GM19099 (cell line): Measurements from ENCODE around the gene ZPR1.

Experiments used
- POLR2A ChIP-seq: IDR thresholded peaks from 3 replicates; pipeline ENCODE4 v1.6.1; 2011; ENCODE audit warnings: low read depth; ENCODE audit not compliant: insufficient read length; ENCODE audit errors: extremely low read depth

ZPR1 gene

GRCh38 chr11:116742104-116742503 lies 45.7 kb downstream of the ZPR1 start:
- no peak for TF ChIP-seq POLR2A

- TF ChIP-seq POLR2A: no peak
These were observed 47.1 kb downstream of the ZPR1 start for GRCh38 chr11:116740741-116741140.

GRCh38 chr11:116738975-116739374 lies 48.8 kb downstream of the ZPR1 start:
- no peak for TF ChIP-seq POLR2A

GRCh38 chr11:116736763-116737162 lies 51.1 kb downstream of the ZPR1 start:
- TF ChIP-seq POLR2A: no peak

- TF ChIP-seq POLR2A: no peak
These were observed 53.8 kb downstream of the ZPR1 start for GRCh38 chr11:116733969-116734508.

GRCh38 chr11:116733043-116733755 lies 54.6 kb downstream of the ZPR1 start:
- no peak for TF ChIP-seq POLR2A

- TF ChIP-seq POLR2A: no peak
These were observed 55.4 kb downstream of the ZPR1 start for GRCh38 chr11:116732271-116733042.

GRCh38 chr11:116731821-116732220 lies 56.0 kb downstream of the ZPR1 start:
- no peak for TF ChIP-seq POLR2A

- TF ChIP-seq POLR2A: no peak
These were observed 56.6 kb downstream of the ZPR1 start for GRCh38 chr11:116731097-116731761.

- no peak for TF ChIP-seq POLR2A
These were observed 57.2 kb downstream of the ZPR1 start for GRCh38 chr11:116730601-116731000.

GRCh38 chr11:116730241-116730561 lies 57.6 kb downstream of the ZPR1 start:
- no peak for TF ChIP-seq POLR2A

- no peak for TF ChIP-seq POLR2A
These were observed 58.2 kb downstream of the ZPR1 start for GRCh38 chr11:116729501-116730240.

- no peak for TF ChIP-seq POLR2A
These were observed 59.8 kb downstream of the ZPR1 start for GRCh38 chr11:116727990-116728389.

GRCh38 chr11:116725434-116726221 lies 62.2 kb downstream of the ZPR1 start:
- TF ChIP-seq POLR2A: no peak

- no peak for TF ChIP-seq POLR2A
These were observed 63.0 kb downstream of the ZPR1 start for GRCh38 chr11:116724813-116725212.
